ENCODE results near the gene MESP1. TPM values are rescaled to one million over a fixed set of nuclear protein-coding genes. Genes with fewer than 3 reads are reported as not detected.

The MESP1 gene
- total and polyA plus RNA-seq, 2 of the 8 experiments (the other 6 are each of a cell fraction or from before 2014, with no cell fraction given) = 0.15 to 0.23 TPM

GRCh38 chr15:89758283-89758682 is 7.2 kb upstream of the MESP1 start:
- Histone ChIP-seq H2AK5ac (ENCODE audit: low read depth, low read length) (no peak overlapping the region), H3K9ac (replicated peaks in 1 of 4; ENCODE audit: extremely low read depth in 1 of 4, low read depth in 3 of 4, low read length in 3 of 4) (no peak overlapping the region), H3K27me3 (replicated peaks in 1 of 4; ENCODE audit: control insufficient read depth in 3 of 4, extremely low read depth in 1 of 4, insufficient read depth in 3 of 4, low read length in 3 of 4) (no peaks in the 10 kb centered on the region; a peak in 2 of 7 replicates), H3K18ac (ENCODE audit: extremely low read depth, low read length) (no peak overlapping the region), H3K56ac (replicated peaks; ENCODE audit: insufficient read length, low read depth, low read length) (no peak overlapping the region), H2AFZ (ENCODE audit: low read length) (no peak overlapping the region), H3K4me2 (ENCODE audit: insufficient read depth in 1 of 2, low read depth in 2 of 2, low read length in 2 of 2) (no peak overlapping the region), H3K23me2 (ENCODE audit: low read depth, low read length) (no peaks in the 10 kb centered on the region; the same call in 1 of the 2 replicates), H4K20me1 (replicated peaks in 1 of 2; ENCODE audit: control insufficient read depth in 1 of 2, insufficient read depth in 2 of 2, low read length in 2 of 2) (no peaks in the 10 kb centered on the region), H3K79me2 (ENCODE audit: control insufficient read depth in 1 of 2, insufficient read depth in 2 of 2, low read length in 2 of 2) (no peaks in the 10 kb centered on the region), H4K8ac (ENCODE audit: extremely low read depth, insufficient read depth, low read length) (peak overlapping the region; percentile 43), H3K14ac (ENCODE audit: insufficient read length) (no peak overlapping the region), H3K9me3 (ENCODE audit: insufficient read depth in 2 of 2, low read depth in 1 of 2, low read length in 1 of 2) (no peaks in the 10 kb centered on the region), H4K91ac (replicated peaks; ENCODE audit: insufficient read length, low read length) (no peak overlapping the region), H3K36me3 (ENCODE audit: control insufficient read depth in 2 of 4, insufficient read depth in 4 of 4, low read length in 3 of 4) (no peaks in the 10 kb centered on the region), H4K5ac (ENCODE audit: insufficient read length, low read depth, low read length) (no peak overlapping the region), H2BK20ac (ENCODE audit: low read length) (no peak overlapping the region), H2BK120ac (replicated peaks; ENCODE audit: low read depth, low read length) (no peak overlapping the region), H2BK15ac (ENCODE audit: low read length) (no peak overlapping the region), H3K27ac (ENCODE audit: low read depth, low read length) (no peak overlapping the region), H3K4me3 (ENCODE audit: extremely low read depth in 1 of 4, insufficient read depth in 2 of 4, low read depth in 3 of 4, low read length in 4 of 4) (no peak overlapping the region), H2BK12ac (ENCODE audit: low read depth, low read length) (no peak overlapping the region), H3K4me1 (replicated peaks in 1 of 4; ENCODE audit: control insufficient read depth in 3 of 4, insufficient read depth in 4 of 4, low read length in 3 of 4) (peaks cover 0 to 2% (median 0%) of the 10 kb centered on the region in 4 experiments; a peak in 3 of 7 replicates), H3K23ac (ENCODE audit: insufficient read length) (no peak overlapping the region), H3K79me1 (ENCODE audit: low read depth, low read length) (no peaks in the 10 kb centered on the region), H2BK5ac (ENCODE audit: low read depth, low read length) (no peak overlapping the region), H3K4ac (replicated peaks; ENCODE audit: insufficient read length, low read depth, low read length) (no peak overlapping the region)
- CTCF ChIA-PET (ENCODE audit: partially characterized antibody) = interaction anchor here (1.7 to 10.6 kb wide), 5 partner anchors 8 to 130 kb away, joined by 7 to 153 read pairs (median 9); partner anchors contain the start of gene MESP2
- DNase-seq (ENCODE audit: low read depth in 1 of 2, low spot score in 2 of 2) (no peak), FAIRE-seq (no peak)
- 83% methylated on average over 7 of the region's 8 CpGs; no CpG with 5 or more reads in 1 of the 2 experiments for WGBS, 2 experiments (ENCODE audit: extremely low coverage in 1 of 2, insufficient coverage in 1 of 2, insufficient read length in 1 of 2, insufficient replicate concordance in 2 of 2, low coverage in 1 of 2, low lambda C conversion rate in 2 of 2, missing lambda C conversion rate in 1 of 2)
- TF ChIP-seq CTBP2 (IDR thresholded peaks at IDR 0.05; ENCODE audit: borderline replicate concordance, insufficient read depth, insufficient read length, low read length) (no peak), BCL11A (IDR thresholded peaks at IDR 0.05; ENCODE audit: low read depth in 2 of 2, low read length in 2 of 2) (no peak), CEBPB (IDR thresholded peaks at IDR 0.05; ENCODE audit: low read depth, low read length) (no peak), POU5F1 (IDR thresholded peaks at IDR 0.05; ENCODE audit: low read depth, low read length) (no peak), GABPA (IDR thresholded peaks at IDR 0.05; ENCODE audit: borderline replicate concordance, insufficient read depth, low read length) (no peak), HDAC2 (IDR thresholded peaks at IDR 0.05; ENCODE audit: borderline replicate concordance in 1 of 2, low read depth in 2 of 2, low read length in 2 of 2) (no peak), ASH2L (IDR thresholded peaks at IDR 0.05; ENCODE audit: low read length) (no peak), KDM5A (IDR thresholded peaks at IDR 0.05; ENCODE audit: low read length) (no peak), HDAC6 (IDR thresholded peaks at IDR 0.05; ENCODE audit: low read depth, low read length) (no peak)
- POLR2A ChIA-PET (ENCODE audit: partially characterized antibody) = no interaction called here
